ENCODE data around the gene MMRN1.
A peak's percentile ranks its signal among the peaks of the same experiment; 100 is the strongest.

The MMRN1 gene

GRCh38 chr4:89997171-89997704, 102.6 kb downstream of the MMRN1 start:
- DNase-seq = no peak

- peak; percentile 99 for DNase-seq
Observed at GRCh38 chr4:89998469-89999011, 103.9 kb downstream of the MMRN1 start.

GRCh38 chr4:90001023-90001422, 106.4 kb downstream of the MMRN1 start:
- DNase-seq = no peak

- DNase-seq = no peak
Observed at GRCh38 chr4:90002441-90003062, 107.9 kb downstream of the MMRN1 start.

Measured in NCI-H2227 treated with DMSO at 0.1 percent for 48 hours (cell line).